Measurements from ENCODE around the gene IER2. TPM values are rescaled to one million over a fixed set of nuclear protein-coding genes. Genes with fewer than 3 reads are reported as not detected.

The IER2 gene
- total RNA-seq, 4 donors from 2014 or later: 72.2 to 229 (median 85.6) TPM

DNA sequence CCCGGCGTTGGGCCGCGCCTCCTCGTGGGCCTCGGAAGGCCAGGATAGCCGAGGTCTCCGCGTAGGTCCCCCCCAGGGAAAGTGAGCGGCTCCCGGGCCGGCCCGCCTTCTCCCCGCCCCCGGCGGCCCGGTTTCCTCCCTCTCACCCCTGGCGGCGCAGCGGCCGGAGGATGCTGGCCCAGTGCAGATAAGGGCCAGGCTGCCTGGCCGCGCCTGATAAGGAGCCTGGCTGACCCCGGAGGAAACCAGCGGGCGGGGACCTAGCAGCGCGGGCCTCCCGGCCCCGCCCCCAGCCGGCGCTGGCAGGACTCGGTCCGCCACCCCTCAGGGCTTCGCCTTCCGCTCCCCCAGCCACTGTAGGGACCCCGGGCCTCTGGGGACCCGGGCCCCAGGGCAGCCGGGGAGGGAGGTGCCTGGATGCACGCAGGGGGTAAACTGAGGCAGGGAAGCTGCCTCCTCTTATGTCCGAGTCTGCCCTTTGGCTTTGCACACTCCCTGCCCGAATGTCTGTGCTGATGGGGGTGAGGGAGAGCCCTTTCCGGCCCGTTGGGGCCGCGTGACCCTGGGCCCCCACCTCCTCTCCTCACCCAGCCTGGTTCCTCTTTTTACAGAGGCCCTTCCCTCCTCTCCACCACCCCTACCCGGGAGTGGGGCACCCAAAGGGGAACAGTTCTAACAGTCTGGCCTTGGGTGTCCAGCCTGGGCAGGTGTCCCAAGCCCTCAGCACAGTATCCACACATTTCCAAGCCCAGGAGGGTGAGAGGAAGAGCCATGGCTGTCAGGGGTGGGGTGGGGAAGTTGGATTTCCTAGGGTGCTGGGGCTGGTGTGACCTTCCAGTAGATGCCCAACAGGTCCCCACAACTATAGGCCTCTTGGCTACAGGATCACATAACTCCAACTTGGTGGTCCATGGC is 47.3 kb upstream of the IER2 start, which contains the start of gene LYL1:
Gene LYL1, minus strand, starts transcription at position 193 of the 915 bp plus-strand sequence. CDS start 1,687 bp downstream, outside the sequence.
- peak within 1 kb of the TSS; percentile 65 to 92 (median 80) for H3K27ac ChIP-seq
- no peaks in the 10 kb centered on the region for H3K27me3 ChIP-seq
- no peaks in the 10 kb centered on the region for H3K9me3 ChIP-seq
- H3K4me3 ChIP-seq: peak within 1 kb of the TSS; percentile 47 to 66 (median 54)
- TF ChIP-seq, protein P1, sequence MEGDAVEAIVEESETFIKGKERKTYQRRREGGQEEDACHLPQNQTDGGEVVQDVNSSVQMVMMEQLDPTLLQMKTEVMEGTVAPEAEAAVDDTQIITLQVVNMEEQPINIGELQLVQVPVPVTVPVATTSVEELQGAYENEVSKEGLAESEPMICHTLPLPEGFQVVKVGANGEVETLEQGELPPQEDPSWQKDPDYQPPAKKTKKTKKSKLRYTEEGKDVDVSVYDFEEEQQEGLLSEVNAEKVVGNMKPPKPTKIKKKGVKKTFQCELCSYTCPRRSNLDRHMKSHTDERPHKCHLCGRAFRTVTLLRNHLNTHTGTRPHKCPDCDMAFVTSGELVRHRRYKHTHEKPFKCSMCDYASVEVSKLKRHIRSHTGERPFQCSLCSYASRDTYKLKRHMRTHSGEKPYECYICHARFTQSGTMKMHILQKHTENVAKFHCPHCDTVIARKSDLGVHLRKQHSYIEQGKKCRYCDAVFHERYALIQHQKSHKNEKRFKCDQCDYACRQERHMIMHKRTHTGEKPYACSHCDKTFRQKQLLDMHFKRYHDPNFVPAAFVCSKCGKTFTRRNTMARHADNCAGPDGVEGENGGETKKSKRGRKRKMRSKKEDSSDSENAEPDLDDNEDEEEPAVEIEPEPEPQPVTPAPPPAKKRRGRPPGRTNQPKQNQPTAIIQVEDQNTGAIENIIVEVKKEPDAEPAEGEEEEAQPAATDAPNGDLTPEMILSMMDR (IDR thresholded peaks at IDR 0.05): no peak
- TF ChIP-seq POLR2A (IDR thresholded peaks at IDR 0.05): peak in 1 of 2 donors; percentile 12
- H3K4me1 ChIP-seq: peaks cover 3 to 52% (median 28%) of the 10 kb centered on the region in 4 donors
- no peaks in the 10 kb centered on the region for H3K36me3 ChIP-seq
- peak; percentile 69 to 91 (median 84) for DNase-seq

DNA sequence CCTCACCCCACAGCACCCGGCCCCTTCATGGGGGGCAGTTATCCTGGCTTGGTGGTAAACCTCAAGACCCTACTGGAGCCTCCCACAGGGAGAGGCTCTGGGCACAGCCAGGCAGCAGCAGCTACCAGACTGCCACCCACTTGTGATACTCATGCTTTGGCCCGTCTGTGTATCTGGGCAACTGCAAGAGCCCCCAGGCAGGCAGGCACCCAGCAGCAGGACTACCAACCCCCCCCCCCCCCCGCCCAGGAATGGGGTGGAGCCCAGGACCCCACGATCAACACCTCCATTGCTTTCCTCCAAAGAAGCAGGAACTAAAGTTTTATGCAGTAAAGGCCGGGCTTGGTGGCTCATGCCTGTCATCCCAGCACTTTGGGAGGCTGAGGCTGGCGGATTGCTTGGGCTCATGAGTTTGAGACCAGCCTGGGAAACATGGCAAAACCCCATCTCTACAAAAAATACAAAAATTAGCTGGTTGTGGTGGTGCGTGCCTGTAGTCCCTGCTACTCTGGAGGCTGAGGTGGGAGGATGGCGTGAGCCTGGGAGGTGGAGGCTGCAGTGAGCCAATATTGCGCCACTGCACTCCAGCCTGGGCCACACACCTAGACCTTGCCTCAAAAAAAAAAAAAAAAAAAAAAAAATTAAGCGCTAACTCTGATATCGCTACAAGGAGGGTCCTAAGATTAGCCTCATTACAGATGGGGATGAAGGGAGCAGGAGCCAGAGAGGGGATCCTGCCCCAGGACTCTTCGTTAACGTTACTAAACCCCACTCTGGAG is 46.4 kb upstream of the IER2 start:
- Histone ChIP-seq H3K9me3 (no peaks in the 10 kb centered on the region), H3K27ac (peak overlapping the region; percentile 65 to 92 (median 73)), H3K4me3 (peak overlapping the region; percentile 31 to 66 (median 46)), H3K27me3 (no peaks in the 10 kb centered on the region), H3K36me3 (no peaks in the 10 kb centered on the region), H3K4me1 (peaks cover 3 to 44% (median 24%) of the 10 kb centered on the region in 4 donors)
- no peak for DNase-seq
- TF ChIP-seq POLR2A (IDR thresholded peaks at IDR 0.05): no peak
- TF ChIP-seq, protein P1 (IDR thresholded peaks at IDR 0.05): no peak

DNA sequence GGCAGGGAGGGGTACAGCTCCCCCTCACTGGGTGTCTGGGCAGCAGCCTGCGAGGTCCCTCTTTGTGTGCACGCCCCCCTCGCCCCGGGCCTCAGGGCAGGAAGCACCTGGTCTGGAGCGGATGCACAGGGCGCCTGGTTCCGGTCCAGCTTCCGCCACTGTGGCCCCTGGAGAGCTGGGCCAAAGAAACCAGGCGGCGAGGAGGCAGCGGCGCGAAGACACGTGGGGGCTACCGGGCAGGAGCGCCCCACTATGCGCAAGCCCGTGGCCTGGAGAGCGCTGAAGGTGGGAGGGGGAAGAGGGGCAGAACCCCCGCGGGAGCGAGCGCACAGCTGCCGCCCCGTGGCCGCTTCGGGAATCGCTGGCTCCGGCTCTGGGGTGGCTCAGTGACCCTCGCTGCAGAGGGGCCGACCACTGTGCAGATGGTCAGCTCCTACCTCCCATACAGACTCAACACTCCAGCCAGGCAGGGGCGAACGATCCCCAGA is 45.8 kb upstream of the IER2 start:
- peak; percentile 67 to 95 (median 94) for DNase-seq
- Histone ChIP-seq H3K27me3 (no peaks in the 10 kb centered on the region), H3K36me3 (peaks cover 0 to 4% (median 0%) of the 10 kb centered on the region in 3 donors), H3K27ac (peak overlapping the region; percentile 65 to 92 (median 72)), H3K9me3 (no peaks in the 10 kb centered on the region), H3K4me1 (peaks cover 3 to 38% (median 22%) of the 10 kb centered on the region in 4 donors), H3K4me3 (peak overlapping the region; percentile 31 to 51 (median 35))
- TF ChIP-seq, protein P1 (IDR thresholded peaks at IDR 0.05): peak; percentile 47 to 99 (median 70)
- TF ChIP-seq POLR2A (IDR thresholded peaks at IDR 0.05): no peak

DNA sequence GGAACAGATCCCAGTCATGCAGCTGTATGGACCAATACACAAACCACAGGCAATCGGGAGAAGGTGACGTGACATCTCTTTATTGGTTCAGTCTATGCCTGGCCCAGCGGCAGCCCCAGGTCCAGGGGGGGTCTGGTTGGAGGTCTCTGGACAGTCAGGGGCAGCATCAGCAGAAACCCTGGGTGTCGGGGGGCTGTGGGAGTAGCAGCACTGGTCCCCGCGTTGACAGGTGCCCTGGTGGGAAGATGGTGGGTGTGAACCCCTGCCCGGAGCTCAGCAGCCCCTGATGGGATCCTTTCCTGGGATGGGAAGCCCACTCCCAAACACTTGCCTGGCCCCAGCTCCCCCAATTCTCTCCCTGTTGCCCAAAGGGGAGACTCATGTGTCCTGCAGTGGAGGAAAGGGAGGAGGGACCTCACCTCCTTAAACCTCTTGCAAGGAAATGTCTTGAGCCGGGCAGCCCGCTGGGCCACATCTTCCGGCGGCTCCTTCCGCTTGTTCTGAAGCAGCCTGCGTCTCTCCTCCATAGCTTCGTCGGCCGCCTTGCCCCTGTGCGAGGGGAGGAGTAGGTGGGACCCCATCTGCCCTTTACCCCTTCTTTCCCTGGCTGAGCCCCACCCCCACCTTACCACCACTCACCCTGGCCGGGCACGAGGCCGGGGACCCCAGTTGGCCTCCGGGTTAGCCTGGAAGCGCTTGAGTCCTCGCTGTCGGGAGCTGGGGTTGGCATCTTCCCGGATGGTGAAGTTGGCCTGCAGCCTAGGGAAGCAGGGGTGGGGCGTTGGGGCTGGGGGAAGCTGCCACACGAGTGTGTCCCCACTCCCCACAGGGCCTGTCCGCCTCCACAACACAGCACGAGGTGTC is 45.1 kb upstream of the IER2 start:
- no peaks in the 10 kb centered on the region for H3K9me3 ChIP-seq

More for the DNA sequence above, 45.1 kb upstream of the IER2 start:
- peak overlapping the region; percentile 31 to 51 (median 35) for H3K4me3 ChIP-seq
- H3K36me3 ChIP-seq: peaks cover 0 to 11% (median 0%) of the 10 kb centered on the region in 3 donors
- peaks cover 3 to 35% (median 19%) of the 10 kb centered on the region in 4 donors for H3K4me1 ChIP-seq
- TF ChIP-seq, protein P1 (IDR thresholded peaks at IDR 0.05): no peak
- no peak for TF ChIP-seq POLR2A (IDR thresholded peaks at IDR 0.05)
- H3K27ac ChIP-seq: peak overlapping the region; percentile 65 to 92 (median 72)
- H3K27me3 ChIP-seq: no peaks in the 10 kb centered on the region
- DNase-seq: peak; percentile 53 to 79 (median 66)
